ENCODE measurements around the gene MRPL49. TPM values are rescaled to one million over a fixed set of nuclear protein-coding genes. Genes with fewer than 3 reads are reported as not detected.

Gene MRPL49
- total and polyA plus RNA-seq, 9 of the 15 experiments (the other 6 are each of a cell fraction or from before 2014, with no cell fraction given) = 74.3 to 132 (median 91.2) TPM

DNA sequence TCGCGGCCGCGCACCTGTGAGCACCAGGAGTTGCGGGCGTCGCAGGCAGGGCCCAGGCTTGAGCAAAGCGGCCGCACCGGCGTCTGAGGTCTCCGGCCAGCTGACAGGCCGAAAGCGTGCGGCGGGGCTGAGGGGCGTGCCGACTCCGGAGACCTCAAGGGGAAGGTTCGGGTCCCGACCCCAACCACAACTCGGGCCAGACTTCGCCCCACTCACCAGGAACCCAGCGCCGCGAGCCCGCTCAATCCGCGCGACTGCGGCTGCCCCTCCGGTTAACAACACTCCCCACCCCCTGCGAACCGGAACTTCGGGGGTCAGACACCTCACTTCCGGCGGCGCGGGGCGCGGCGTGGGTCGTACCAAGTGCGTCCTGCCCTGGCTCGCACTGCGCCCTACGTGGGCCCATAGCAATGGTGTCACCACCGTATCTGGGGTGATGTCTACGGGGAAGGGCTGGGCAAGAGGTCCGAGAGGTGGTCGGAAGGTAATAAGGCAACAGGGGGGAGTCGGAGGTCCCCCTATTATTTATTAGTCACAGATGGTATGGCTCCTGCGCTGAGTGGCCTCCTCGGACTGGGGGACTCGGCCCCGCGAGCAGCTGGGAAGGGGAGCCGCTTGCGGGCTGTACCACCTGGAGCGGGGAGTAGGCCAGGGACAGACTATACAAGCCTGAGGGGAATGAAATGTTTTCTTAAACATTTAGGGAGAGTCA is 12.3 kb downstream of the MRPL49 start, which contains the start of gene SYVN1 (continued):
- TF ChIP-seq HNRNPH1 (optimal IDR thresholded peaks at IDR 0.05; ENCODE audit: low read depth, low read length) = no peak
- peak; percentile 88; the same call in 1 of the 2 replicates for TF ChIP-seq BRD4 (IDR thresholded peaks at IDR 0.05)
- peak; percentile 8; the same call in 1 of the 2 replicates for TF ChIP-seq RFX5 (IDR thresholded peaks at IDR 0.05; ENCODE audit: low read depth, low read length)
- no peak for TF ChIP-seq ZFP30 (CRISPR knock-in tag; IDR thresholded peaks at IDR 0.05; ENCODE audit: borderline replicate concordance)
- TF ChIP-seq, protein P1, sequence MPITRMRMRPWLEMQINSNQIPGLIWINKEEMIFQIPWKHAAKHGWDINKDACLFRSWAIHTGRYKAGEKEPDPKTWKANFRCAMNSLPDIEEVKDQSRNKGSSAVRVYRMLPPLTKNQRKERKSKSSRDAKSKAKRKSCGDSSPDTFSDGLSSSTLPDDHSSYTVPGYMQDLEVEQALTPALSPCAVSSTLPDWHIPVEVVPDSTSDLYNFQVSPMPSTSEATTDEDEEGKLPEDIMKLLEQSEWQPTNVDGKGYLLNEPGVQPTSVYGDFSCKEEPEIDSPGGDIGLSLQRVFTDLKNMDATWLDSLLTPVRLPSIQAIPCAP (CRISPR knock-in tag; IDR thresholded peaks at IDR 0.05; ENCODE audit: borderline replicate concordance) = 0 out of 2 replicates have a peak, but pooled peaks have one; percentile 54
- 0 out of 2 replicates have a peak, but pooled peaks have one; percentile 1 for TF ChIP-seq ZBTB1 (CRISPR knock-in tag; IDR thresholded peaks at IDR 0.05; ENCODE audit: borderline replicate concordance, low read depth)
- TF ChIP-seq ETS2 (tag; IDR thresholded peaks at IDR 0.05; ENCODE audit: borderline replicate concordance, poor library complexity, severe bottlenecking) = no peak
- peak; percentile 72 to 75 for TF ChIP-seq NRF1 (conservative IDR thresholded peaks at IDR 0.05 in 1 of 2, IDR thresholded peaks at IDR 0.05 in 1 of 2)
- TF ChIP-seq KDM5B (IDR thresholded peaks at IDR 0.05; ENCODE audit: insufficient replicate concordance, low read depth, low read length) = peak; percentile 74
- peak; percentile 32; the same call in 1 of the 2 replicates for TF ChIP-seq EP300 (IDR thresholded peaks at IDR 0.05; ENCODE audit: low read length)
- peak; percentile 96 for TF ChIP-seq GABPB1 (CRISPR knock-in tag; IDR thresholded peaks at IDR 0.05)
- no peak for TF ChIP-seq ZFP91 (CRISPR knock-in tag; IDR thresholded peaks at IDR 0.05)
- peak; percentile 89; the same call in 1 of the 2 replicates for TF ChIP-seq NKRF (IDR thresholded peaks at IDR 0.05; ENCODE audit: borderline replicate concordance)
- peak; percentile 41 for TF ChIP-seq CCNT2 (IDR thresholded peaks at IDR 0.05; ENCODE audit: borderline replicate concordance, extremely low read depth, insufficient read length, low read depth, low read length)
- no peak; the same call in 1 of the 2 replicates for TF ChIP-seq RNF2 (IDR thresholded peaks at IDR 0.05)
- TF ChIP-seq NR2C2 (CRISPR knock-in tag; IDR thresholded peaks at IDR 0.05) = peak; percentile 83; the same call in 1 of the 2 replicates
- peak; percentile 98 for TF ChIP-seq NR2C2 (tag; IDR thresholded peaks at IDR 0.05)
- peak; percentile 100 for TF ChIP-seq PRDM10 (IDR thresholded peaks at IDR 0.05; ENCODE audit: partially characterized antibody)
- TF ChIP-seq ZNF695 (CRISPR knock-in tag; IDR thresholded peaks at IDR 0.05) = no peak
